CD14-positive monocyte (primary cell): Measurements from ENCODE around the gene JSRP1. TPM values are rescaled to one million over a fixed set of nuclear protein-coding genes. Genes with fewer than 3 reads are reported as not detected.

ENCODE experiments used
- DNase-seq, 3 donors: peaks; one replicate each; pipeline ENCODE4 v3.0.0-alpha.2; 2011 to 2022
- H2AFZ ChIP-seq: 2 replicates; pipeline ENCODE4 v1.6.0; 2012; ENCODE audit warnings: mild to moderate bottlenecking, low read depth, low read length, inconsistent platforms; ENCODE audit not compliant: insufficient read depth, poor library complexity, severe bottlenecking
- H3K27ac ChIP-seq, 2 donors: 1 replicate in 1 of 2; 2 replicates in 1 of 2; pipeline ENCODE4 v1.5.1; 2012 to 2013; ENCODE audit warnings: low read length in 2 of 2, control low read depth in 1 of 2, inconsistent platforms in 1 of 2, low read depth in 1 of 2, mild to moderate bottlenecking in 1 of 2
- H3K27me3 ChIP-seq, 2 donors: one replicate each; pipeline versions ENCODE4 v1.6.0 to v1.6.1; 2011 to 2013; ENCODE audit warnings: low read length in 2 of 2; ENCODE audit not compliant: control insufficient read depth in 2 of 2, insufficient read depth in 2 of 2
- H3K36me3 ChIP-seq, 2 donors: replicated peaks in 1 of 2; 1 replicate in 1 of 2; 2 replicates in 1 of 2; pipeline versions ENCODE4 v1.5.1 to v1.6.1; 2012 to 2013; ENCODE audit warnings: low read length in 2 of 2, control low read depth in 1 of 2, inconsistent platforms in 1 of 2, mild to moderate bottlenecking in 1 of 2; ENCODE audit not compliant: insufficient read depth in 2 of 2, control insufficient read depth in 1 of 2
- H3K4me1 ChIP-seq, 2 donors: 1 replicate in 1 of 2; 2 replicates in 1 of 2; pipeline versions ENCODE4 v1.5.1 to v1.6.1; 2012 to 2013; ENCODE audit warnings: low read length in 2 of 2, control low read depth in 1 of 2, inconsistent platforms in 1 of 2, mild to moderate bottlenecking in 1 of 2, moderate library complexity in 1 of 2; ENCODE audit not compliant: insufficient read depth in 2 of 2, control insufficient read depth in 1 of 2
- H3K4me2 ChIP-seq: replicated peaks from 2 replicates; pipeline ENCODE3; 2012; ENCODE audit warnings: low read length, moderate library complexity, mild to moderate bottlenecking; ENCODE audit not compliant: poor library complexity, severe bottlenecking; ENCODE audit errors: extremely low read depth
- H3K4me3 ChIP-seq, 3 experiments: fragments of 200-600 bp in 1 of 3; sonication (generic) in 1 of 3; replicated peaks in 1 of 3; 1 replicate in 2 of 3; 2 replicates in 1 of 3; pipeline ENCODE4 v1.5.1; 2011 to 2013; ENCODE audit warnings: low read length in 3 of 3, mild to moderate bottlenecking in 3 of 3, control low read depth in 2 of 3, low read depth in 2 of 3, inconsistent platforms in 1 of 3, moderate library complexity in 1 of 3
- H3K79me2 ChIP-seq: 2 replicates; pipeline ENCODE4 v1.6.0; 2012; ENCODE audit warnings: mild to moderate bottlenecking, control low read depth, inconsistent platforms, low read length, moderate library complexity; ENCODE audit not compliant: insufficient read depth
- H3K9ac ChIP-seq: 2 replicates; pipeline ENCODE4 v1.6.0; 2017; ENCODE audit warnings: low read length, mild to moderate bottlenecking; ENCODE audit not compliant: insufficient read depth, poor library complexity, severe bottlenecking
- H3K9me3 ChIP-seq, 2 donors: replicated peaks in 1 of 2; 1 replicate in 1 of 2; 2 replicates in 1 of 2; pipeline versions ENCODE4 v1.5.1 to v1.6.1; 2012 to 2013; ENCODE audit warnings: low read length in 2 of 2, control low read depth in 1 of 2; ENCODE audit not compliant: control insufficient read depth in 1 of 2, insufficient read depth in 1 of 2
- H4K20me1 ChIP-seq: 2 replicates; pipeline ENCODE4 v1.6.0; 2012; ENCODE audit warnings: mild to moderate bottlenecking, low read length, control low read depth, moderate library complexity; ENCODE audit not compliant: insufficient read depth
- H3K27ac Mint-ChIP-seq, 7 donors: one replicate each; pipeline ENCODE4 v1.8.0; 2020; ENCODE audit warnings: mild to moderate bottlenecking in 7 of 7, mixed read lengths in 7 of 7, moderate library complexity in 6 of 7, inconsistent platforms in 2 of 7
- H3K27me3 Mint-ChIP-seq, 3 donors: one replicate each; pipeline ENCODE4 v1.8.0; 2021 to 2022; ENCODE audit warnings: low read depth in 3 of 3, mild to moderate bottlenecking in 3 of 3, mixed read lengths in 3 of 3, moderate library complexity in 3 of 3, inconsistent platforms in 1 of 3
- H3K36me3 Mint-ChIP-seq, 2 donors: one replicate each; pipeline ENCODE4 v1.8.0; 2020; ENCODE audit warnings: mixed read lengths in 2 of 2, inconsistent platforms in 1 of 2, mild to moderate bottlenecking in 1 of 2
- H3K4me1 Mint-ChIP-seq: one replicate; pipeline ENCODE4 v1.8.0; 2020; ENCODE audit warnings: mild to moderate bottlenecking, mixed read lengths
- H3K4me3 Mint-ChIP-seq, 2 donors: one replicate each; pipeline ENCODE4 v1.8.0; 2020; ENCODE audit warnings: mild to moderate bottlenecking in 2 of 2, mixed read lengths in 2 of 2, moderate library complexity in 1 of 2
- H3K9me3 Mint-ChIP-seq, 7 donors: one replicate each; pipeline ENCODE4 v1.8.0; 2020 to 2022; ENCODE audit warnings: mixed read lengths in 7 of 7, mild to moderate bottlenecking in 6 of 7, moderate library complexity in 6 of 7, inconsistent platforms in 2 of 7
- whole genome bisulfite sequencing: methylation state at CpG from one replicate; pipeline ENCODE4 v1.1.5; 2013; ENCODE audit warnings: missing lambda C conversion rate; ENCODE audit not compliant: insufficient coverage; 5-methylcytosine and 5-hydroxymethylcytosine counted together
- intact Hi-C, 2 donors: fragments of 100-400 bp; cut with micrococcal nuclease; formaldehyde crosslinking; loops; one replicate each; pipeline versions ENCODE4 v1.15.0 to v1.15.1; 2023
- polyA plus RNA-seq, 3 donors: library from polyadenylated mRNA; depleted of rRNA in 1 of 3; unstranded in 2 of 3; stranded (reverse) in 1 of 3; fragments of 300-500 nt in 2 of 3; fragments of >200 nt in 1 of 3; fragmentation: Illumina TruSeq in 2 of 3; gene quantifications; 1 replicate in 2 of 3; 2 replicates in 1 of 3; pipeline ENCODE4 v1.2.3, GENCODE V29; 2012 to 2021
- TF ChIP-seq, protein P1 (sequence below): fragments of 200-600 bp; IDR thresholded peaks from one replicate; pipeline ENCODE4 v1.8.0; 2022; ENCODE audit warnings: antibody characterized with exemption, mild to moderate bottlenecking

JSRP1 gene
- polyA plus RNA-seq, 3 donors, result 0.38 to 0.50 TPM; not detected in 1

DNA sequence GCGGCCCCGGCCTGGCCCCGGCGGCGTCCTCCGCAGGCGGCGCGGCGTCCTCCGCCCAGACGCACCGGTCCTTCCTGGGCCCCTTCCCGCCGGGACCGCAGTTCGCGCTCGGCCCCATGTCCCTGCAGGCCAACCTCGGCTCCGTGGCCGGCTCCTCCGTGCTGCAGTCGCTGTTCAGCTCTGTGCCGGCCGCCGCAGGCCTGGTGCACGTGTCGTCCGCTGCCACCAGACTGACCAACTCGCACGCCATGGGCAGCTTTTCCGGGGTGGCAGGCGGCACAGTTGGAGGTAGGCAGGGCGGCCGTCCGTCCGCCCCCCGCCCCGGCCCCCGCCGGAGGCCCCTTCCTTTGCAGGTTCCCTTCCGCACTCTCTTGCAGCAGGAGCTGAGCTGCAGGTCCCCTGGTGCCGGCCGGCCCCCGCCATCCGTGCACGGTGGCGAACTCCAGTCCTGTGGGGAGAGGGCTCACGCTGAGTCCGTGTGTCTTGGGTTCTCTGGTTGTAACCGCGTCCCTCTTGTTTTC lies 29.3 kb downstream of the JSRP1 start:
- 96% methylated on average over 46 of the region's 53 CpGs for WGBS
- peaks cover 0 to 10% of the 10 kb centered on the region in 2 donors for H3K4me1 ChIP-seq
- peaks cover 64 to 89% of the 10 kb centered on the region in 2 donors for H3K36me3 ChIP-seq
- H4K20me1 ChIP-seq, result peaks cover 59% of the 10 kb centered on the region
- H3K27ac Mint-ChIP-seq, result peak overlapping the region in 2 of 7 donors; percentile 18 to 63
- H3K27me3 ChIP-seq, result no peaks in the 10 kb centered on the region
- H3K9me3 ChIP-seq, result no peaks in the 10 kb centered on the region
- no peak overlapping the region for H3K27ac ChIP-seq
- H3K79me2 ChIP-seq, result peaks cover 10% of the 10 kb centered on the region
- H3K36me3 Mint-ChIP-seq, result peaks cover 51 to 80% of the 10 kb centered on the region in 2 donors
- intact Hi-C loops, result no loop called here
- H3K9me3 Mint-ChIP-seq, result peaks cover 0 to 3% (median 0%) of the 10 kb centered on the region in 7 donors
- no peaks in the 10 kb centered on the region for H3K27me3 Mint-ChIP-seq
- no peak overlapping the region for H3K4me3 ChIP-seq
- H3K4me3 Mint-ChIP-seq, result no peak overlapping the region
- no peak overlapping the region for H3K4me2 ChIP-seq
- no peak overlapping the region for H2AFZ ChIP-seq
- H3K4me1 Mint-ChIP-seq, result no peaks in the 10 kb centered on the region
- TF ChIP-seq, protein P1, sequence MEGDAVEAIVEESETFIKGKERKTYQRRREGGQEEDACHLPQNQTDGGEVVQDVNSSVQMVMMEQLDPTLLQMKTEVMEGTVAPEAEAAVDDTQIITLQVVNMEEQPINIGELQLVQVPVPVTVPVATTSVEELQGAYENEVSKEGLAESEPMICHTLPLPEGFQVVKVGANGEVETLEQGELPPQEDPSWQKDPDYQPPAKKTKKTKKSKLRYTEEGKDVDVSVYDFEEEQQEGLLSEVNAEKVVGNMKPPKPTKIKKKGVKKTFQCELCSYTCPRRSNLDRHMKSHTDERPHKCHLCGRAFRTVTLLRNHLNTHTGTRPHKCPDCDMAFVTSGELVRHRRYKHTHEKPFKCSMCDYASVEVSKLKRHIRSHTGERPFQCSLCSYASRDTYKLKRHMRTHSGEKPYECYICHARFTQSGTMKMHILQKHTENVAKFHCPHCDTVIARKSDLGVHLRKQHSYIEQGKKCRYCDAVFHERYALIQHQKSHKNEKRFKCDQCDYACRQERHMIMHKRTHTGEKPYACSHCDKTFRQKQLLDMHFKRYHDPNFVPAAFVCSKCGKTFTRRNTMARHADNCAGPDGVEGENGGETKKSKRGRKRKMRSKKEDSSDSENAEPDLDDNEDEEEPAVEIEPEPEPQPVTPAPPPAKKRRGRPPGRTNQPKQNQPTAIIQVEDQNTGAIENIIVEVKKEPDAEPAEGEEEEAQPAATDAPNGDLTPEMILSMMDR, result no peak
- DNase-seq, result no peak
- no peak overlapping the region for H3K9ac ChIP-seq

DNA sequence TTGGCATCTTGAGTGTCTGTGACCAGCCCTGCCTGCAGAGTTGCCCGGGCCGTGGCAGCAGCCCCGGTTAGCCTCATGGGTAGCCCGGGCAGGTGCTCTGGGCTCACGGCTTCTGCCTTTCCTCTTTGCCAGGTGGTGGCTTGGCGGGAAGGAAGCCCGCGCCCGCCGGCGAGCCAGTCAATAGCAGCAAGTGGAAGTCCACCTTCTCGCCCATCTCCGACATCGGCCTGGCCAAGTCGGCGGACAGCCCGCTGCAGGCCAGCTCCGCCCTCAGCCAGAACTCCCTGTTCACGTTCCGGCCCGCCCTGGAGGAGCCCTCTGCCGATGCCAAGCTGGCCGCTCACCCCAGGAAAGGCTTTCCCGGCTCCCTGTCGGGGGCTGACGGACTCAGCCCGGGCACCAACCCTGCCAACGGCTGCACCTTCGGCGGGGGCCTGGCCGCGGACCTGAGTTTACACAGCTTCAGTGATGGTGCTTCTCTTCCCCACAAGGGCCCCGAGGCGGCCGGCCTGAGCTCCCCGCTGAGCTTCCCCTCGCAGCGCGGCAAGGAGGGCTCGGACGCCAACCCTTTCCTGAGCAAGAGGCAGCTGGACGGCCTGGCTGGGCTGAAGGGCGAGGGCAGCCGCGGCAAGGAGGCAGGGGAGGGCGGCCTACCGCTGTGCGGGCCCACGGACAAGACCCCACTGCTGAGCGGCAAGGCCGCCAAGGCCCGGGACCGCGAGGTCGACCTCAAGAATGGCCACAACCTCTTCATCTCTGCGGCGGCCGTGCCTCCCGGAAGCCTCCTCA lies 30.0 kb downstream of the JSRP1 start:
- H3K27me3 ChIP-seq, result no peaks in the 10 kb centered on the region
- 97% methylated on average over 51 of the region's 59 CpGs for WGBS
- H3K27ac ChIP-seq, result no peak overlapping the region
- H3K9ac ChIP-seq, result no peak overlapping the region
- H3K36me3 ChIP-seq, result peaks cover 66 to 89% of the 10 kb centered on the region in 2 donors
- DNase-seq, result no peak
- H3K4me3 ChIP-seq, result no peak overlapping the region
- peaks cover 0 to 3% (median 0%) of the 10 kb centered on the region in 7 donors for H3K9me3 Mint-ChIP-seq
- H3K4me3 Mint-ChIP-seq, result no peak overlapping the region
- peaks cover 6% of the 10 kb centered on the region for H3K79me2 ChIP-seq
- peaks cover 57% of the 10 kb centered on the region for H4K20me1 ChIP-seq
- H3K36me3 Mint-ChIP-seq, result peaks cover 50 to 80% of the 10 kb centered on the region in 2 donors
- no peak overlapping the region for H3K4me2 ChIP-seq
- intact Hi-C loops, result no loop called here
- peak overlapping the region in 3 of 7 donors; percentile 21 to 74 (median 33) for H3K27ac Mint-ChIP-seq
- H3K4me1 Mint-ChIP-seq, result no peaks in the 10 kb centered on the region
- TF ChIP-seq, protein P1, result no peak
- no peaks in the 10 kb centered on the region for H3K27me3 Mint-ChIP-seq
- no peak overlapping the region for H2AFZ ChIP-seq
- H3K4me1 ChIP-seq, result peaks cover 0 to 10% of the 10 kb centered on the region in 2 donors
- no peaks in the 10 kb centered on the region for H3K9me3 ChIP-seq
